Hepatocyte (in vitro differentiated cells): ENCODE results near the gene RTF1. TPM values are rescaled to one million over a fixed set of nuclear protein-coding genes. Genes with fewer than 3 reads are reported as not detected.

Experiments used
- DNase-seq: peaks from one replicate; pipeline ENCODE4 v3.0.0-alpha.2; 2016; ENCODE audit warnings: low spot score
- H2AFZ ChIP-seq: fragments of 200-600 bp; sonication (generic); 2 replicates; pipeline ENCODE4 v1.6.0; 2016; ENCODE audit warnings: antibody characterized with exemption, mild to moderate bottlenecking
- H3K27ac ChIP-seq: fragments of 200-600 bp; sonication (generic); 2 replicates; pipeline ENCODE4 v1.5.1; 2016; ENCODE audit warnings: mild to moderate bottlenecking
- H3K27me3 ChIP-seq: fragments of 200-600 bp; sonication (generic); 2 replicates; pipeline ENCODE4 v1.6.1; 2016
- H3K36me3 ChIP-seq: fragments of 200-600 bp; sonication (generic); replicated peaks from 2 replicates; pipeline ENCODE4 v1.5.1; 2016; ENCODE audit warnings: low read depth; ENCODE audit not compliant: insufficient read depth
- H3K4me1 ChIP-seq: fragments of 200-600 bp; sonication (generic); 2 replicates; pipeline ENCODE4 v1.5.1; 2016; ENCODE audit warnings: mild to moderate bottlenecking, moderate library complexity; ENCODE audit not compliant: insufficient read depth
- H3K4me2 ChIP-seq: fragments of 200-600 bp; sonication (generic); 2 replicates; pipeline ENCODE4 v1.6.0; 2016
- H3K4me3 ChIP-seq: fragments of 200-600 bp; sonication (generic); 2 replicates; pipeline ENCODE4 v1.5.1; 2016; ENCODE audit warnings: mild to moderate bottlenecking
- H3K79me2 ChIP-seq: fragments of 200-600 bp; sonication (generic); 2 replicates; pipeline ENCODE4 v1.6.0; 2017; ENCODE audit warnings: mild to moderate bottlenecking
- H3K9me2 ChIP-seq: fragments of 200-600 bp; sonication (generic); replicated peaks from 2 replicates; pipeline ENCODE4 v1.6.0; 2017; ENCODE audit warnings: mild to moderate bottlenecking; ENCODE audit not compliant: insufficient read depth
- H3K9me3 ChIP-seq: fragments of 200-600 bp; sonication (generic); 2 replicates; pipeline ENCODE4 v1.5.1; 2016; ENCODE audit warnings: low read depth, mild to moderate bottlenecking
- H4K20me1 ChIP-seq: fragments of 200-600 bp; sonication (generic); 2 replicates; pipeline ENCODE4 v1.6.0; 2016; ENCODE audit warnings: mild to moderate bottlenecking; ENCODE audit not compliant: insufficient read depth, poor library complexity, severe bottlenecking
- CTCF ChIP-seq: fragments of 200-600 bp; sonication (generic); IDR thresholded peaks from 2 replicates; pipeline ENCODE4 v1.5.1; 2016; ENCODE audit warnings: antibody characterized with exemption, mild to moderate bottlenecking; ENCODE audit not compliant: poor library complexity
- EZH2 ChIP-seq: fragments of 200-600 bp; sonication (generic); IDR thresholded peaks from 2 replicates; pipeline ENCODE4 v1.6.1; 2016; ENCODE audit warnings: antibody characterized with exemption, mild to moderate bottlenecking, borderline replicate concordance
- EZH2phosphoT487 ChIP-seq: fragments of 200-600 bp; sonication (generic); IDR thresholded peaks from one replicate; pipeline ENCODE4 v1.6.1; 2018; ENCODE audit warnings: antibody characterized with exemption, mild to moderate bottlenecking, low read depth, moderate library complexity; ENCODE audit not compliant: unreplicated experiment, severe bottlenecking
- WGBS: methylation state at CpG from one replicate; pipeline ENCODE4 v1.1.6; 2016; ENCODE audit warnings: low lambda C conversion rate; ENCODE audit errors: missing lambda C conversion rate; 5-methylcytosine and 5-hydroxymethylcytosine counted together
- polyA plus RNA-seq: library from polyadenylated mRNA; unstranded; fragments of >200 nt; fragmentation: Nextera tagmentation; extraction: Ambion mirVana; gene quantifications from 2 replicates; pipeline ENCODE4 v1.2.1, GENCODE V29; 2016
- total RNA-seq: library from RNA; depleted of rRNA; stranded (reverse); fragments of >200 nt; gene quantifications from 2 replicates; pipeline ENCODE4 v1.2.3, GENCODE V29; 2014

Gene RTF1
- total and polyA plus RNA-seq, 2 experiments from 2014 or later = 34.1 to 73.4 TPM

- Histone ChIP-seq H3K4me3 (no peak overlapping the region), H4K20me1 (no peaks in the 10 kb centered on the region), H3K9me3 (no peaks in the 10 kb centered on the region), H3K4me1 (peaks cover 7% of the 10 kb centered on the region), H3K79me2 (peaks cover 34% of the 10 kb centered on the region), H3K27me3 (peaks cover 76% of the 10 kb centered on the region), H3K36me3 (no peaks in the 10 kb centered on the region), H3K9me2 (no peaks in the 10 kb centered on the region), H3K27ac (no peak overlapping the region), H2AFZ (no peak overlapping the region), H3K4me2 (no peak overlapping the region)
- DNase-seq = no peak
- TF ChIP-seq CTCF = no peak
- TF ChIP-seq EZH2phosphoT487 = no peak
- no peak for TF ChIP-seq EZH2
- 79% methylated on average over 2 of the region's 2 CpGs for WGBS
Observed at GRCh38 chr15:41498657-41499056, 81.8 kb downstream of the RTF1 start.

GRCh38 chr15:41499109-41499851 lies 82.4 kb downstream of the RTF1 start:
- H3K36me3 ChIP-seq = no peaks in the 10 kb centered on the region
- no peak overlapping the region for H3K4me2 ChIP-seq
- DNase-seq = no peak
- H3K27me3 ChIP-seq = peaks cover 75% of the 10 kb centered on the region
- H3K4me1 ChIP-seq = peaks cover 7% of the 10 kb centered on the region
- H3K27ac ChIP-seq = no peak overlapping the region
- TF ChIP-seq EZH2 (no peak), EZH2phosphoT487 (no peak), CTCF (no peak)
- H2AFZ ChIP-seq = no peak overlapping the region
- H3K9me2 ChIP-seq = no peaks in the 10 kb centered on the region
- H4K20me1 ChIP-seq = no peaks in the 10 kb centered on the region
- H3K79me2 ChIP-seq = peaks cover 34% of the 10 kb centered on the region
- no peak overlapping the region for H3K4me3 ChIP-seq
- WGBS = 86% methylated on average over 6 of the region's 6 CpGs
- H3K9me3 ChIP-seq = no peaks in the 10 kb centered on the region

GRCh38 chr15:41501191-41501917 lies 84.5 kb downstream of the RTF1 start:
- Histone ChIP-seq H3K27ac (no peak overlapping the region), H3K36me3 (no peaks in the 10 kb centered on the region), H3K9me2 (no peaks in the 10 kb centered on the region), H3K4me3 (no peak overlapping the region), H4K20me1 (no peaks in the 10 kb centered on the region), H3K4me2 (peak overlapping the region; percentile 84), H2AFZ (no peak overlapping the region), H3K27me3 (peaks cover 68% of the 10 kb centered on the region), H3K79me2 (peaks cover 34% of the 10 kb centered on the region), H3K9me3 (no peaks in the 10 kb centered on the region), H3K4me1 (peaks cover 5% of the 10 kb centered on the region)
- TF ChIP-seq EZH2phosphoT487 (no peak), CTCF (no peak), EZH2 (no peak)
- WGBS = 12% methylated on average over 47 of the region's 56 CpGs
- peak; percentile 47 for DNase-seq
